GM03348 (cell line): ENCODE measurements around the gene DDX31.

ENCODE experiments used
- DNase-seq: peaks from one replicate; pipeline ENCODE4 v3.0.0; 2012; ENCODE audit warnings: low spot score

DDX31 gene

DNA sequence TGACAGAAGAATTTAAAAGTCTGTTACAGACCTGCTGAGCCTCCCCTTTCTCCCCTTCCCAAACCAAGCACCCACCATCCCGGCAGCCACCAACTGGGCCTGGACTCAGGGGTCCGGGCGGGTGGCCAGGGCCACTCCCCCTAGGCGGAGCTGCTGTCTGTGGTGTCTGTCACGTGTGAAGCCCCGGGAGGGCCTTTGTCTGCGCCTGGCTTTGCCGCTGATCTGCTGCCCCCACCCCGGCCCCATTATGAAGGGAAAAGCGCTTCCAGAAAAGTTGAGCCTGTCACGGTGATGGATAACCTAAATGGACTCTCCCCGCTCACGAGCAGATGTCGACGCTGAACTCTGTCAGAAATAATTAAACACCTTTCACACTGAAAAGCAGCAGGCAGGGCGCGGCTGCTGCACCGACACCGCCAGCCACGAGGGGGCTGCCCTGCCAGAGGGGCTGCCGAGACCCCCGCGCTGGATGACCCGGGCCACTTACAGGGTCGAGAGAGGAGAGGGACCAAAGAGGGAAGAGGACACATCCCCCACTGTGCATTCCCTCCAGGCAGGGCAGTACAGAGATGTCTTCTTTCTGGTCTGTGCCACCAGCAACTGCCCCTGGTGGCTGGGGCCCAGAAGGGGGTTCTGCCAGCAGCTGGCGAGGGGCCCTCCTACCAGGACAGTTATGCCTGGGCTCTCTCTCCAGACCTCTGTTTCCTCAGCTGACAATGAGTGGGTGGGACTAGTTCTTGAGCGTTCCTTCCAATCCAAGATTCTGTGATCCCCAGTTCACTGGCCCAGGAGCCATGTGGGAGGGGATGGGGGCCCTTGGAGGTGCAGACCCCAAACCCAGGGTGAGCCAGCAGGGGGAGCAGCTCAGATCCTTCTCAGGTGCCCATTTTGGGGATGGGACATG is 123.4 kb downstream of the DDX31 start:
- peak; percentile 48 for DNase-seq

DNA sequence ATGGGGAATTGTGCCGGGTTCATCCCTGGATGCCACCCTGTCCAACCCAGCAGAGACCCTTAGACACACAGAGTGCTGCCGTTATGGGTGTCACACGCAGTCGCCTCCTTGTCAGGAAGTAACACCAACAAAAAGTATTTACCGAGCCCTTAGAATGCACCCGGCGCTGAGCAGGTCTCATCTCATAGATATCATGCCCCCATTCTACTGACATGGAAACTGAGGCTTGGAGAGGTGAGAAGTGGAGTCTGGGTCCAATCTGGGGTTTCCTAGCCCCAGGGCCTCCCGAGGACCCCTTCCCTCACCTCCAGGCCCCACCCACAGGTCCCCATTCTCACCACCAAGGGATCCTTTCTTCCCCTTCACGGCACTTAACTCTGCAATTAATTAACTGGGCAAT is 124.2 kb downstream of the DDX31 start:
- no peak for DNase-seq

DNA sequence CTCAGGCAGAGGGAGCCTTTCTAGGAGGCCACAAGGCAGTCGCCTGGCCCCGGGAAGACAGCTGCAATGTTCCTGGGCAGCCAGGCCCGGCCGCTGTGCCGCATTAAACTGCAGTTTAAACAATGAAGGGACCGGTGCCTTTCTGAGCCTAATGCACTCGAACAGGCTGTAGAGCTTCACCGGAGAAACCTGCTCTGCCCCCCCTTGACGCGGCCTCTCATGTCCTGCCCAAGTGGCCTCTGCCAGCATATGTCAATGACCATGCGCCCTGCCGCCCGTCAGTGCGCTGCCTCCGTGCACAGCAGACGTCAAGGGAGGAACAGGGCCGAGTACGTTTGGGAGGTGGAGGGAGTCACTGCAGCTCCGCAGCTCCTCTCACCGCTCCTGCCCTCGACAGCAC is 125.8 kb downstream of the DDX31 start:
- DNase-seq, result no peak

DNA sequence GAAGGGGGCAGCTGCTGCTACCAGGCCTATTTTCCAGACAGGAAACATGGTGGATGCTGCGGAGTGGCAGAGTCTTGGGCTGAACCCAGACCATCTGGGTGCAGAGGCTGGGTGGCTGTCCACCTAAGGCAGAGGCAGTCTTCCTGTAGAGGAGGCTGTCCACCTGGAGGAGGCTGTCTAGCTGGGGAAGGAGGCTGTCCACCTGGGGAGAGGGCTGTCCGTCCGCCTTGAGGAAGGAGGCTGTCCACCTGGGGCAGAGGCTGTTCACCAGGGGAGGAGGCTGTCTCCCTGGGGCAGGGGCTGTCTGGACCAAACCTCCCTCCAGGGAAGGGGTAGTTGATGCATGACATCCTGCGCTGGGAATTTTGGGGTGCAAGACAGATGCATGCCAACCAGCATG is 126.5 kb downstream of the DDX31 start:
- DNase-seq, result no peak
